ENCODE results near the gene EIF5.

Gene EIF5

GRCh38 chr14:103333754-103334643 is at the start of gene EIF5:
EIF5 (plus strand) TSS chr14:103334237; CDS start chr14:103335861, 1,624 bp downstream.
- TF ChIP-seq ZFX (IDR thresholded peaks at IDR 0.05) = peak; percentile 79
- TF ChIP-seq CTCF (conservative IDR thresholded peaks at IDR 0.05) = no peak

DNA sequence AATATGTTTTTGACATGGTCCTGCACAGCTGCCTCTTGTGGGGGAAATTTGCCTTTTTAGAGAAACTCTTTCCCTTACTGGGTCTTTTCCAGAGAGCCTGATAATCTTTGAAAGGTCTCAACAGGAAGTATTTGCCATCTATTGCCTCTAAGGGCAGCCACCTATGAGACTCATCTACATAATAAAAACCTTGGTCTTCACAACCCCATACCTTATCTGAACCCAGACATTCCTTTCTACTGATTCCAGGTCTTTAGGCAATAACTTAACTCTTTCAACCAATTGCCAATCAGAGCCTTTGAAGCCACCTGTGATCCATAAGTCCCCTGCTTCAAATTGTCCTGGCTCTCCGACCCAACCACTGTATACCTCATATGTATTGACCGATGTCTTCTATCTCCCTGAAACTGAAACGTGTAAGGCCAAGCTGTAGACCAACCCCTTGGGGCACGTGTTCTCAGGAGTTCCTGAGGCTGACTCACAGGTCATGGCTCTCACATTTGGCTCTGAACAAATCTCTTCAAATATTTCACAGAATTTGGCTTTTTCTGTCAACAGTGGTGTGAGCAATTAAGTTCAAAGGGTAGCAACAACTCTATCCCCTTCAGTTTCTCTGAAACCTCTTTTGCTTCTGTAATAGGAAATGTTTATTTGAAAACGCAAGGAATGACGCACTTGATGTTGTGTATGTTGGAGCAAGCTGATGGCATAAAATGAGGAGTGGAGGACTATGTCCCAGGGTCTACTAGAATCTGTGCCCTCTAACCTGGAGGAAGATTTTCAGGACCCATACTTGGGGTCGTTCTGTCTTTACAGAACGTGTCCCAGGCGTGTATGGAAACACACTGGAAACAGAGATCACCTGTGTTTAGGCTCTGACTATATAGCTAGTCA is 49.2 kb upstream of the EIF5 start:
- H3K27ac ChIP-seq = no peak overlapping the region

More at GRCh38 chr14:103333754-103334643, at the start of gene EIF5:
- peak within 1 kb of the TSS; percentile 97 for H3K27ac ChIP-seq

DNA sequence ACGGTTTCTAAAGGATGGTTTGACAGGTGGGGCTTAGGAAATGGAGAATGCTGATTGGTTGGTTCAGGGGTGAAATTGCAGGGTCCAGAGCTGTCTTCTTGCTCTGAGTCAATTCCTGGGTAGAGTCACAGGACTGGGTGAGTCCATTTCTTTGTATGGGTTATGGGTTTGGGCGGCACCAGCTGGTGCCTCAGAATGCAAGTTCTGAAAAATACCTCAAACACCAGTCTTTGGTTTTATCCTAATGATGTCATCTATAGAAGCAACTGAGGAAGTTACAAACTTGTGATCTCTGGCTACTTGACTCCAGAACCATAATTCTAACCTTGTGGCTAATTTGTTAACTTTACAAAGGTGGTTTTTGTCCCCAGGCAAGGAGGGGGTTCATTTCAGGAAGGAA is 47.6 kb upstream of the EIF5 start:
- TF ChIP-seq CTCF (conservative IDR thresholded peaks at IDR 0.05) (no peak), ZFX (IDR thresholded peaks at IDR 0.05) (no peak)
- no peak overlapping the region for H3K27ac ChIP-seq

More for the DNA sequence above, 49.2 kb upstream of the EIF5 start:
- no peak for TF ChIP-seq CTCF (conservative IDR thresholded peaks at IDR 0.05)
- TF ChIP-seq ZFX (IDR thresholded peaks at IDR 0.05) = no peak

- H3K27ac ChIP-seq = no peak overlapping the region
- no peak for TF ChIP-seq CTCF (conservative IDR thresholded peaks at IDR 0.05)
- TF ChIP-seq ZFX (IDR thresholded peaks at IDR 0.05) = no peak
These were observed 46.8 kb upstream of the EIF5 start for GRCh38 chr14:103286968-103287850.

DNA sequence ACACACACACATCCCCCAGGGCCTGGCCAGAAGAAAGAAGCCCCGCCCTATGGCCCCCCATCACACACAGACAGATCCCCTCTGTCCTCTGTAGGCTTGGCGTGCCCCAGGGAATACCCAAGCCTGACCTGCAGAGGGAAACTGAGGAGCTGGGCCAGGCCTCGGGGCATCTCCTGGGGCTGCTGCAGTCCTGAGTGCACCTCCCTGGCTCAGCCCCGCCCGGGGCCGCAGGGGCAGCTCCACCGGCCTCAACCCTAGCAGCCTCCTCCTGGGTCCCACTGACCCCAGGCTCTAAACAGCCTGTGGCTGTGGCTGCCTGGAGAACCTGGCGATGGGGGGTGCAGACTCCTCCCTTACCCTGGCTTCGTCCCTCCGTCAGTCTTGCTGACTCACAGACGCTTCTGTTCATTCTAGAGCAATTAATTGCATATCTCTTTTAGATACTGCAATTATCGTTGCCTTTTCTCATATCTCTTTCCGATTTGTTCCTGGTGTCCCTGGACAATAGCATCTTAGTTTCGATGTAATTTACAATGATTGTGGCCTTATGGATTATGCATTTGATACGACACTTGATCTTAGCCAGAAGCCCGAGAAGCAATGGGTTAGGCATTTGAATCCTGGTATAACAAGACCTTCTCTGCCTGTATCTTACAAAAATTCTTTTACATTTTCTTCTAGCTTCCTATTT is 45.8 kb upstream of the EIF5 start:
- H3K27ac ChIP-seq = no peak overlapping the region
- TF ChIP-seq ZFX (IDR thresholded peaks at IDR 0.05) (no peak), CTCF (conservative IDR thresholded peaks at IDR 0.05) (no peak)

GRCh38 chr14:103290056-103290455 is 44.0 kb upstream of the EIF5 start:
- TF ChIP-seq CTCF (conservative IDR thresholded peaks at IDR 0.05) (no peak), ZFX (IDR thresholded peaks at IDR 0.05) (no peak)
- no peak overlapping the region for H3K27ac ChIP-seq

Data from C4-2B (cell line).